ENCODE results near the gene WT1. TPM values are rescaled to one million over a fixed set of nuclear protein-coding genes. Genes with fewer than 3 reads are reported as not detected.

The WT1 gene
- total and polyA plus RNA-seq, 2 of the 8 experiments (the other 6 are each of a cell fraction or from before 2014, with no cell fraction given) = 0.05 to 0.17 TPM

- H3K23ac ChIP-seq (ENCODE audit: insufficient read length) = no peak overlapping the region
- no peaks in the 10 kb centered on the region for H3K79me1 ChIP-seq (ENCODE audit: low read depth, low read length)
- no peak for DNase-seq (ENCODE audit: low read depth in 1 of 2, low spot score in 2 of 2)
- no peak overlapping the region for H3K27ac ChIP-seq (ENCODE audit: low read depth, low read length)
- no peak for FAIRE-seq
- H2BK120ac ChIP-seq (replicated peaks; ENCODE audit: low read depth, low read length) = no peak overlapping the region
- TF ChIP-seq RNF2 (IDR thresholded peaks at IDR 0.05; ENCODE audit: borderline replicate concordance, low read depth, low read length, missing control alignments, poor library complexity, severe bottlenecking) (peak; percentile 85), RBBP5 (IDR thresholded peaks at IDR 0.05; ENCODE audit: borderline replicate concordance, low read depth, low read length) (peak; percentile 8; the same call in 1 of the 2 replicates), NRF1 (IDR thresholded peaks at IDR 0.05; ENCODE audit: low read depth, low read length) (no peak), CBX8 (IDR thresholded peaks at IDR 0.05; ENCODE audit: borderline replicate concordance, low read depth, low read length) (peak; percentile 90; the same call in 1 of the 2 replicates)
- H3K27me3 ChIP-seq (replicated peaks in 1 of 4; ENCODE audit: control insufficient read depth in 3 of 4, extremely low read depth in 1 of 4, insufficient read depth in 3 of 4, low read length in 3 of 4) = peaks cover 72 to 85% (median 79%) of the 10 kb centered on the region in 4 experiments
- WGBS, 2 experiments (ENCODE audit: extremely low coverage in 1 of 2, insufficient coverage in 1 of 2, insufficient read length in 1 of 2, insufficient replicate concordance in 2 of 2, low coverage in 1 of 2, low lambda C conversion rate in 2 of 2, missing lambda C conversion rate in 1 of 2) = 15% methylated on average over 21 of the region's 21 CpGs; no CpG with 5 or more reads in 1 of the 2 experiments
- POLR2A ChIA-PET (ENCODE audit: partially characterized antibody) = interaction anchor here (1.9 to 2.0 kb wide), 2 partner anchors 11 to 144 kb away, joined by 5 to 17 read pairs; partner anchors contain the start of gene EIF3M
- no peak overlapping the region for H2AFZ ChIP-seq (ENCODE audit: low read length)
- H3K18ac ChIP-seq (ENCODE audit: extremely low read depth, low read length) = no peak overlapping the region
- no peaks in the 10 kb centered on the region for H3K9me3 ChIP-seq (ENCODE audit: insufficient read depth in 2 of 2, low read depth in 1 of 2, low read length in 1 of 2)
- no peak overlapping the region for H2AK5ac ChIP-seq (ENCODE audit: low read depth, low read length)
- H3K9ac ChIP-seq (replicated peaks in 1 of 4; ENCODE audit: extremely low read depth in 1 of 4, low read depth in 3 of 4, low read length in 3 of 4) = no peak overlapping the region
- H2BK15ac ChIP-seq (ENCODE audit: low read length) = no peak overlapping the region
- H3K36me3 ChIP-seq (ENCODE audit: control insufficient read depth in 2 of 4, insufficient read depth in 4 of 4, low read length in 3 of 4) = peaks cover 0 to 3% (median 0%) of the 10 kb centered on the region in 4 experiments; a peak in 1 of 8 replicates
- no peak overlapping the region for H3K14ac ChIP-seq (ENCODE audit: insufficient read length)
- peaks cover 6% of the 10 kb centered on the region; the same call in 1 of the 2 replicates for H3K23me2 ChIP-seq (ENCODE audit: low read depth, low read length)
- CTCF ChIA-PET (ENCODE audit: partially characterized antibody) = interaction anchor here (0.6 to 3.4 kb wide), 7 partner anchors 9 to 106 kb away, joined by 3 to 20 read pairs (median 3); no protein-coding TSS in a partner anchor
- no peak overlapping the region for H2BK20ac ChIP-seq (ENCODE audit: low read length)
- H3K4me3 ChIP-seq (ENCODE audit: extremely low read depth in 1 of 4, insufficient read depth in 2 of 4, low read depth in 3 of 4, low read length in 4 of 4) = peak overlapping the region in 1 of 4 experiments; percentile 39; a peak in 2 of 8 replicates
- no peak overlapping the region for H3K56ac ChIP-seq (replicated peaks; ENCODE audit: insufficient read length, low read depth, low read length)
- peaks cover 7 to 9% of the 10 kb centered on the region in 2 experiments for H4K20me1 ChIP-seq (replicated peaks in 1 of 2; ENCODE audit: control insufficient read depth in 1 of 2, insufficient read depth in 2 of 2, low read length in 2 of 2)
- H4K8ac ChIP-seq (ENCODE audit: extremely low read depth, insufficient read depth, low read length) = no peak overlapping the region
- H2BK5ac ChIP-seq (ENCODE audit: low read depth, low read length) = no peak overlapping the region
- H4K91ac ChIP-seq (replicated peaks; ENCODE audit: insufficient read length, low read length) = no peak overlapping the region
- H4K5ac ChIP-seq (ENCODE audit: insufficient read length, low read depth, low read length) = no peak overlapping the region
- H3K4ac ChIP-seq (replicated peaks; ENCODE audit: insufficient read length, low read depth, low read length) = no peak overlapping the region
- H2BK12ac ChIP-seq (ENCODE audit: low read depth, low read length) = no peak overlapping the region
- H3K79me2 ChIP-seq (ENCODE audit: control insufficient read depth in 1 of 2, insufficient read depth in 2 of 2, low read length in 2 of 2) = no peaks in the 10 kb centered on the region
- peak overlapping the region in 1 of 2 experiments; percentile 86; a peak in 1 of 4 replicates for H3K4me2 ChIP-seq (ENCODE audit: insufficient read depth in 1 of 2, low read depth in 2 of 2, low read length in 2 of 2)
- H3K4me1 ChIP-seq (replicated peaks in 1 of 4; ENCODE audit: control insufficient read depth in 3 of 4, insufficient read depth in 4 of 4, low read length in 3 of 4) = peaks cover 2 to 25% (median 14%) of the 10 kb centered on the region in 4 experiments
Measured at GRCh38 chr11:32439501-32440210, 4.3 kb upstream of the WT1 start.

All from H1 (cell line).